ENCODE results near the gene ADM. TPM values are rescaled to one million over a fixed set of nuclear protein-coding genes. Genes with fewer than 3 reads are reported as not detected.

The ADM gene
- total and polyA plus RNA-seq, 8 donors, result 7.3 to 51.4 (median 12.0) TPM

DNA sequence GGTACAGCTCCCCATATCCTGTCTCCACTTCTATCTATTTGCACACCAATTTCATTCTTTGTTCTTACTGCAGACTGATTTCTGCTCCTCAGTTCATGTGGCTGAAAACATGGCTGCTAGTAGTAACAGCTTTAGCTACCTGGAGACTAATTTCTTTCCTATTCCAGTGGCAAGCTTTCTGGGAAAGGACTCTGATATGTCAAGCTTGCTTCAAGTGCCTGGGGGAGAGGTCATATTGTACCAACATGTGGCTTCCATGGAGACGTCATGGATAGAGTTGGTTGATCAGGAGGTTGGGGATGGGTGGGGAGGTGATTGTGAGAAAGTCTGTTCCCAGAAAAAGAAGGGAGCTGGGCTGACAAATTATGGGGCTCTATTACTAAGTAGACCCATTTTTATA lies 44.9 kb downstream of the ADM start:
- peaks cover 5 to 19% of the 10 kb centered on the region in 2 donors for H3K4me1 ChIP-seq
- H3K27me3 ChIP-seq, result no peaks in the 10 kb centered on the region
- H3K9me3 ChIP-seq, result no peaks in the 10 kb centered on the region
- ATAC-seq (no peak), DNase-seq (no peak)
- H3K27ac ChIP-seq, result no peak overlapping the region
- TF ChIP-seq CTCF (IDR thresholded peaks at IDR 0.05), result no peak
- H3K36me3 ChIP-seq, result no peaks in the 10 kb centered on the region
- H3K4me3 ChIP-seq, result no peak overlapping the region
- intact Hi-C loops (cut with DNase I), result no loop called here

GRCh38 chr11:10350334-10350733 lies 45.5 kb downstream of the ADM start:
- H3K27me3 ChIP-seq, result no peaks in the 10 kb centered on the region
- ATAC-seq (no peak), DNase-seq (no peak)
- no peak overlapping the region for H3K27ac ChIP-seq
- H3K4me3 ChIP-seq, result no peak overlapping the region
- TF ChIP-seq CTCF (IDR thresholded peaks at IDR 0.05), result no peak
- H3K4me1 ChIP-seq, result peaks cover 5 to 19% of the 10 kb centered on the region in 2 donors
- intact Hi-C loops (cut with DNase I), result no loop called here
- H3K36me3 ChIP-seq, result no peaks in the 10 kb centered on the region
- H3K9me3 ChIP-seq, result no peaks in the 10 kb centered on the region

GRCh38 chr11:10351435-10351764 lies 46.5 kb downstream of the ADM start:
- Histone ChIP-seq H3K9me3 (no peaks in the 10 kb centered on the region), H3K4me3 (no peak overlapping the region), H3K4me1 (peaks cover 5 to 19% of the 10 kb centered on the region in 2 donors), H3K27me3 (no peaks in the 10 kb centered on the region), H3K36me3 (no peaks in the 10 kb centered on the region), H3K27ac (peak overlapping the region in 1 of 2 donors; percentile 76)
- intact Hi-C loops (cut with DNase I), result no loop called here
- DNase-seq (no peak), ATAC-seq (no peak)
- no peak for TF ChIP-seq CTCF (IDR thresholded peaks at IDR 0.05)

DNA sequence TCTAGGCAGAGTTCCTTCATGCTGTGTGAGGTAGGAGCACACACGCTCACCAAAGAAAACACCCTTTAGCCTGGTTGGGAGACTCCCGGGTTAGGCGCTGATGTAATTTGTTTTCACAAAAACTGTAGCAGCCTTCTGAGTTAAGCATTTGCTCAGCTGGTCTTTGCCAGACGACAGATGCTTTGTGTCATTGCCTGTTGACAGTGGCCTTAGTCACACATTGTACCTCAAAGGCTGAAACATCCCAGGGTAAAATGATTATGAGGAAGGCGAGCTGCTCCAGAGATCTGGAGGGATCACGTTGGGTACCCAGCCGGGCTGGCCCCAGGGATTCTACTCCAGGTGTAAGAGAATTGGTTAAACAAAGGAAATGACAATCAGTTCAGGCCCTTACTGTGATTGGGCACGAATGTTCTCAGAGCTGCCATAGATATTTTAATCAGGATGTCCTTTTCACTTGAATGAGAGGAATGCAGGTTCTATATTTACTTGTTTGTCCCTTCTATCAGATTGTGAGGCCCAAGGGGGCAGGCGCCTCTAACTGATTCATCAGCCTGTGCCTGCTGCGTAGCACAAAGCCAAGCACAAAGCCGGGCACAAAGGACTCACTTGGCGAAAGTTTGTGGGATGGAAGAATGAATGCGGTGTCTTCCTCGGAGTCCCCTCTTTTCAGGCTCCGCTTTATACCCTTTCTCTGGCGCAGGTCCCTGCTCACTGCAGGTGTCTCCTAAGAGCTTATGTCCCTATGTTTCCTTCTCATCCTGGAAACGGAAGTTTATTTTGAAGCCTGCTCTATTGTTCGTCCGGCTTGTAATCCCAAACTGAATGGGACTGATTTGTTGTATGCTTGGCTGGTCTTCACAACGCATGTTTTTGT lies 47.1 kb downstream of the ADM start:
- no peak overlapping the region for H3K4me3 ChIP-seq
- TF ChIP-seq CTCF (IDR thresholded peaks at IDR 0.05), result no peak
- DNase-seq (peak in 2 of 4 donors; percentile 59 to 77), ATAC-seq (peak; percentile 57)
- H3K27me3 ChIP-seq, result no peaks in the 10 kb centered on the region
- peaks cover 5 to 19% of the 10 kb centered on the region in 2 donors for H3K4me1 ChIP-seq
- H3K9me3 ChIP-seq, result no peaks in the 10 kb centered on the region
- H3K27ac ChIP-seq, result peak overlapping the region in 1 of 2 donors; percentile 76
- intact Hi-C loops (cut with DNase I), result no loop called here
- H3K36me3 ChIP-seq, result no peaks in the 10 kb centered on the region

GRCh38 chr11:10352921-10353550 lies 48.2 kb downstream of the ADM start:
- H3K36me3 ChIP-seq, result no peaks in the 10 kb centered on the region
- DNase-seq (no peak), ATAC-seq (no peak)
- intact Hi-C loops (cut with DNase I), result no loop called here
- H3K27ac ChIP-seq, result peak overlapping the region in 1 of 2 donors; percentile 76
- TF ChIP-seq CTCF (IDR thresholded peaks at IDR 0.05), result no peak
- H3K4me1 ChIP-seq, result peaks cover 5 to 19% of the 10 kb centered on the region in 2 donors
- H3K4me3 ChIP-seq, result no peak overlapping the region
- H3K9me3 ChIP-seq, result no peaks in the 10 kb centered on the region
- H3K27me3 ChIP-seq, result no peaks in the 10 kb centered on the region

Measured in left lung (tissue), 10 donors.